Left cardiac atrium (tissue), 4 donors: ENCODE measurements around the gene C12orf42. TPM values are rescaled to one million over a fixed set of nuclear protein-coding genes. Genes with fewer than 3 reads are reported as not detected.

Experiments
- ATAC-seq, 2 donors: fragments of 200-7000 bp; cut with Tn5 transposase; one replicate each; pipeline ENCODE4 v1.9.1; 2020; ENCODE audit warnings: mild to moderate bottlenecking in 2 of 2, moderate library complexity in 2 of 2
- DNase-seq: peaks from one replicate; pipeline ENCODE4 v3.0.0-alpha.2; 2020
- intact Hi-C, 2 donors: fragments of 100-400 bp; cut with DNase I; formaldehyde crosslinking; loops; one replicate each; pipeline versions ENCODE4 v1.14.1 to v1.15.1; 2022 to 2023
- total RNA-seq, 2 donors: library from RNA; stranded (reverse); fragmentation: NEBNext Ultra II Directional; extraction: Animal tissue kit (Norgen Biotek cat#: 25700); gene quantifications; one replicate each; pipeline ENCODE4 v1.2.1, GENCODE V29; 2021
- donor health status: DM: no; HTN: yes; CAD: no.
- donor health status: DM: no; HTN: yes; CAD: no; lungs with severe emphysema.
- donor health status: DM: yes; HTN: yes; CAD: no.
- donor health status: Dilated cardiomyopathy.

C12orf42 gene
- total RNA-seq, 2 donors from 2014 or later = not detected

DNA sequence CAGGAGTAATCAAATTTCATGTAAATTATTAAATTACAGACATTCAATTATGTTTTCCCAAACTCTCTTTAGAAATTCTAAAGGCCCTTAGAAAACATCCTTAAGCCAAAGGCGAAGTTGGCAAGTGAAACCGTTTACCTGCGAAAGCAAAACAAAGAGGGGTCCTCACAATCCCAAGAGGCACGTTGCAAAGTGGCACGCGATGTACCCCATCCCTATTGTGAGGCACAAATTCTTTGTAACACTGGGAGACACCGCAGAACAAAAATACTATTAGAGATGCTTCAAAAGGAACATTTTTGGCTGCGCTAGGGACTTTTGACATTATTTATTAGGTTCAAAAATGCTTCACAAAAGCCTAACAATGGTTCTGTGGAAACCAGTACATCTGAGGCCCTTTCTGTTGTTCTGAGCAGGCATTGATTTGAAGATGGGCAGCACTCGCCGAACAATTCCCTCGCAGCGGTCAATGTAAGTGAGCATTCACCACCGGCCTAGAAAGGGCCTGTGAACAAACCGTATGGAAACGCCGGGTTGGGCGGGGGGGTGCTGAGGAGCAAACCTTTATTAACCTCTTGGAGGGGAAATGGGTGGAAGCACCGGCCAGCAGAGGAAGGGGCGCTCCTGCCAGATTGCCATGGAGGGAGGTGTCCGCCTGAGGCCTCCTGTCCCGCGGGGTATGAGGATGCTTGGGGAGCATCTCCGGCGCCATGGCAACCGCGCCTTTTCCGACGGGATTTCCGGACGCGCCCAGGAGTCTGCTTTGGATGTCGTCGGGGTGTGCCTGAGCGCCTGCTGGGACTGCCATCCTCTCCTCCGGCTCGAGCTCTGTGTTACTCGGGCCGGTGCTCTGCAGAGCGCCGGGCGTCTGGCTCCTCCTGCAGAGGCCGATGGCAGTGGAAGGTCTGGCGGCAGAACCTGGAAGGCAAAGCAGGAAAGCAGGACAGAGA is 193.9 kb downstream of the C12orf42 start:
- ATAC-seq = no peak
- DNase-seq = no peak
- intact Hi-C loops = no loop called here

DNA sequence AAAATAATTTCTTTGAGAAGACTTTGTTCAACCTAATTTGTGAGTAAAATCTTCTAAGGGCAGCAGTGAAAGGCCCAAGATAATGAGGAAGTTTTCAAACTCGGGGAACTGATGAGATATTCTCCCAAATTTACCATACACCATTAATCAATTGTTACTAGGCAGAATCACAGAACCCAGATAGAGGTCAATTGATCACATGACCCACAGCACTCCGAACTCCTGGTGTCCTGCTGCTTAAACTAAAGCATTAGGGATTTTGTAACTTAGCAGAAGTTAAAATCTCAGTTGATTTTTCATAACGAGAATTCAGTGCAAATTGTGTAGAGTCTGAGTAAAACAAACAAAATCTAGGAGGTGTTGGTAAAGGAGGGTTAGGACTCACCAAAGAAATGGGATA is 207.8 kb downstream of the C12orf42 start:
- DNase-seq = no peak
- ATAC-seq = no peak
- intact Hi-C loops = no loop called here

DNA sequence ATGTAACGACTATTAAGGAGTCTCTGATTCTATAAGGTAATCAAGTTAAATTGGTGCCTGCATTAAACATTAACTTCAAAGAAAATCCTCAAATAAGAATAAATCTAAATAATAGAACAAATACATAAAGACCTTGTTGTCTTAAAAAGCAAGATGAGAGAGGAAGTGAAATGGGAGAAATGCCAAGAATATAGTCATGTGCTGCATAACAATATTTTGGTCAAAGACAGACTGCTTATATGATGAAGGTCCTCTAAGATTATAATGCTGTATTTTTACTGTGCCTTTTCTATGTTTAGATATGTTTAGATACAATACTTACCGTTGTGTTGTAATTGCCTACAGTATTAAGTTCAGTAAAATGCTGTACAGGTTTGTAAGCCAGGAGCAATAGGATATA is 213.6 kb downstream of the C12orf42 start:
- no peak for DNase-seq
- ATAC-seq = no peak
- intact Hi-C loops = no loop called here

DNA sequence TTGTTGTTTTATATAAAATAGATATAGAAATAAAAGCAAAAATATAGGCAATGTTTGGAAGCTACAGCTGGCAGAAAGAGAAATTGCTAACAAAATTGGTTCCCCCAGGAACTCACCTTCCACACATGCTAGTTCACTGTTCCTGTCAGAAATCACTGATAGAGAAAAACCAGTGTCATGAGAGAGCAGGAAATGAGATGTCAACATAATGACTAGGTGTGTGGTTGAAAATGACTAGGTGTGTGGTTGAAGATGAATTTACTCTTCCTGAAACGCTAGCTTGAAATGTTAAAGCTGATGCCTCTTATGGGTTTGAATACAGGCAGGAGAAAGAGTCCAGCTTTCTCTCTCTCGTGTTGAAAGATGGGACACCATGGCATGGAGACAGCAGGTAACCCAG is 216.3 kb downstream of the C12orf42 start:
- DNase-seq (no peak), ATAC-seq (no peak)
- intact Hi-C loops = no loop called here

DNA sequence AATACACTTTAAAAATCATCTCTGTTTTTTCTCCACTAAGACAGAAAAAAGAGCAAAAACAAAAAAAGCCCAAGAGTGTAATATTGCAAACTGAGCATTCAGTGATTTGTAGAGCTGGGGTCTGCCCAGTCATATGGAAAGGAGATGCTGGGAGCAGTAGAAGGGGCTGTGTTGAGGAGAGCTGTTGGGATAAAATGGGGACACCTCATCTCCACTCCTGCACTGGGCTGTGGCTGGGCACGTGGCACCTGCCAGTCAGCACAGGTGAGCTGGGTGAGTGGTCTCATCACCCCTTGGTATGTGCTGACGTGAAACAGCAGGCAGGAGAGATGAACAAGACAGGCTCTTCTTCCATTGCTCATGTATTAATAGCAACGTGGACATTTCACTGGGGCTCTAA is 217.4 kb downstream of the C12orf42 start:
- DNase-seq = no peak
- intact Hi-C loops = no loop called here
- no peak for ATAC-seq

DNA sequence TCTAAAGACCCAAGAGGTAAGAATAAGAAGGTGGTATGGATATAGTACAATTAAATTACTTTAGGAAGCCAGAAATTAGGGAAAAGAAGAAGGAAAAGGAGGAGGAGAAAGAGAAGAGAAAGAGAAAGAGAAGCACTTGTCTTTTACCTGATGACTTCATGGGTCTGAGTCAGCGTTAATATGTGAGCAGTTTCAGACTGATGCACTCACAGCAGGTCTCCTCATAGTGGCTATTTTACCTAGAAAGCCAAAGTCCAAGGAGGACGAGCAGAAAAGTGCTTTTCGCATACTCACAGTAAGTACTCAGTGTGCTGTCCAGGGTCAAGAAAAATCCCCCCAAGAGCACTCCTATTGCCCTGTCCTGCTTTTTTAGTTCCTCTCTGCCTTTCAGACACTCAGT is 222.1 kb downstream of the C12orf42 start:
- DNase-seq (no peak), ATAC-seq (no peak)
- intact Hi-C loops = no loop called here

DNA sequence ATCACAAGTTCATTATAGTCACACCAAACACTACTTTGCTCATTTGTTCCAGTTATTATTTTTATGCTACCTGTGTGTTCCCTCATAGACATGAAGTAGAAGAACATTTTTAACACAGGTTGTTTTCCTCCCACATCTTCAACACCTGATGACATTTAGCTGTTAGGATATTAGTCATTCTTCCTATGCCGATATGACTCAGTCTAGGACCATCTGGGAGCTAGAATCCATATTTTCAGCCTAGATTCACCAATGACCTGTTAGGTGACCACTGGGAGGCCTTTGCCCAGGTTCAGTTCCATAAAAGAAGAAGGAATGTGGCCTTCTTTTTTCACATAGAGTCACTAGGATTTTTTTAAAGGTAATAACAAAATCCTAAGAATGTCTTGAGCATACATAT is 222.8 kb downstream of the C12orf42 start:
- no peak for DNase-seq
- intact Hi-C loops = no loop called here
- no peak for ATAC-seq

DNA sequence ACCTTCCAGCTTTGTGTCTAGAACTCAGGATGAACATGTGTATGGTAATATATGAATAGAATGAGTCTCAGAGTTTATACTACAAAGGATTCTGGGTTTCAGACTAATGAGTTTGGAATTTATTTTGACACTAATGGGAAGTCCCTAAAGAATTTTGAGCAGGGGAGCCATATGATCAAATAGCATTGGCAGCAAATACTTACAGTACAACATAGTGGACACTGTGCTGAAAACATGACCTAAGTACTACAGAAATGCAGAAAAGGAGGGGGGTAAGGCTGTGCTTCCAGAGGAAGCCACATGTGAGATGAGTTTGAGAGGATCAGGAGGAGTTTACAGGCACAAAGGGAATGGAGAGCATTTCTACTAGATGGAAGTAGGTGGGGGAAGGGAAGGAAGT is 225.8 kb downstream of the C12orf42 start:
- DNase-seq (no peak), ATAC-seq (no peak)
- intact Hi-C loops = no loop called here

DNA sequence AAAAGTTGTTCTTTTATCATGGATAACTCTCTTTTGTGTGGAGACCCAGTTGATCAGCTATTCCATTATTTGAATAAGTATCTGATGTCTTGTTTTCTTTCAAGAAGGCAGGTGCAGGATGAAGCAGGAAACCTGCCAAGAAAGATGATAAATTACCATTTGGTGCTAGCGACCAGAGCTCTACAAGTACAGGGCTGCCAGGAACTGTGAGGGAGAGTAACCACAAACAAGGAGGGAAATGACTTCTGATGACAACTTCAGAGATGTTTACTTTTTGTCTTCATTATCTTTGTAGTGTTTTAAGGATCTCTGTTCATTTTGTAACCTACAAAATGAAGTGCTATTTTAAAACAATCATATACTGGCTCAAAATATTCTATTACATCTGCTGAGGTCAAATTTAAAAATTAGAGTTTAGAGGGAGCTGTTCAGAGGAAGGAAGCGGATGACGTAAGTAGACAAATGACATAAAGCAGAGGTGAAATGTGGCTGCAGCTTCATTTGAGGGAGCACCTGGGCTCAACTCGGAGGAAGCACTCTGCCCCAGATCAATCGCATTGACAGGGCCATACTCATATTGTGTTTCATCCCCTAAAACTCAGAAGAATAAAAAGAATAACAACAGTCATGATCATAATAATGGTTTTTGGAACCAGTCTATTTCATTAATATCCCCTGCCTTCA is 226.8 kb downstream of the C12orf42 start:
- ATAC-seq = no peak
- intact Hi-C loops = no loop called here
- DNase-seq = no peak

DNA sequence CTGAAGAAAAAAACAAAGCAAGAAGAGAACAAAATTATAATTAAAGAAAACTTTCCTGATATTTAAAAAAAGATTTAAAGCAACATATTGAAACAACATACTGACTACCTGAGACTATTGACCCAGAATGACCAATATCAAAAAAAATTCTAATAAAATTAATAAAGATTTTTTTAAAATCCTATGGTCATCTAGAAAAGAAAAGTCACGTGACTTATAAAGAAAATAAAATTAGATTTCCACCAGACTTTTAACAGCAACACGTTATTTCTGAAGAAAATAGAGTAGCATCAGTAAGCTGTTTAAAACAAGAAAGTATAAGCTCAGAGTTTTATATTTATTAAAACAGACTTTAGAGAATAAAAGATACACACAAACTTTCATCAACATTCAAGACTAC is 238.0 kb downstream of the C12orf42 start:
- DNase-seq (no peak), ATAC-seq (no peak)
- intact Hi-C loops = no loop called here

Other genes with a start within 250 kb of the C12orf42 start
- gene STAB2, start 91.3 kb upstream of the C12orf42 start, total RNA-seq = under 1 TPM; 0.18 to 0.91 TPM